GM12878 (cell line): Measurements from ENCODE around the gene PPP6C. TPM values are rescaled to one million over a fixed set of nuclear protein-coding genes. Genes with fewer than 3 reads are reported as not detected.

ENCODE experiments used
- ATAC-seq: fragments of 200-7000 bp; cut with Tn5 transposase; 3 replicates; pipeline ENCODE4 v1.9.1; 2020; ENCODE audit warnings: mild to moderate bottlenecking, moderate library complexity
- BruUV-seq: library from RNA; stranded (reverse); fragments of 400-500 nt; replicated peaks from 2 replicates; lab custom pipeline; 2021; lab: Mats Ljungman, UMichigan
- CTCF ChIA-PET: fragments of 300-600 bp; sonication (Branson Sonifier 250); formaldehyde crosslinking; extraction: SDS; loops from one replicate; lab custom pipeline; 2021; ENCODE audit warnings: inconsistent platforms; lab: Yijun Ruan, JAX
- POLR2A ChIA-PET: fragments of 350-600 bp; formaldehyde crosslinking; extraction: SDS; loops from one replicate; lab custom pipeline; 2021; ENCODE audit warnings: inconsistent platforms; lab: Charles Lee
- RAD21 ChIA-PET: fragments of 300-600 bp; sonication (Branson Sonifier 250); formaldehyde crosslinking; loops from one replicate; lab custom pipeline; 2023; ENCODE audit warnings: antibody characterized with exemption; ENCODE audit not compliant: unreplicated experiment; lab: Charles Lee
- SMC1A ChIA-PET: fragments of 300-600 bp; sonication (Branson Sonifier 250); formaldehyde crosslinking; loops from one replicate; lab custom pipeline; 2023; ENCODE audit not compliant: unreplicated experiment, uncharacterized antibody; lab: Charles Lee
- DNase-seq: peaks from one replicate; pipeline ENCODE4 v3.0.0-alpha.2; 2011; ENCODE audit warnings: low read depth, low spot score
- FAIRE-seq: peaks from 3 replicates; lab custom pipeline; 2011; peaks lifted over from hg19 to GRCh38; lab: Jason Lieb, UNC
- H2AFZ ChIP-seq: 2 replicates; pipeline ENCODE4 v1.6.0; 2011; ENCODE audit warnings: low read depth, low read length, control low read depth; ENCODE audit not compliant: control insufficient read depth
- H3K27ac ChIP-seq: 2 replicates; pipeline ENCODE4 v1.5.1; 2011; ENCODE audit warnings: control low read depth; ENCODE audit not compliant: control insufficient read depth, insufficient read depth
- H3K27me3 ChIP-seq, 2 experiments: replicated peaks in 1 of 2; 2 replicates each; pipeline versions ENCODE4 v1.6.0 to v1.6.1; 2011; ENCODE audit warnings: low read length in 1 of 2; ENCODE audit not compliant: control insufficient read depth in 2 of 2, insufficient read depth in 2 of 2
- H3K36me3 ChIP-seq, 2 experiments: 2 replicates each; pipeline ENCODE4 v1.5.1; 2011; ENCODE audit warnings: low read length in 1 of 2; ENCODE audit not compliant: control insufficient read depth in 2 of 2, insufficient read depth in 2 of 2
- H3K4me1 ChIP-seq: 2 replicates; pipeline ENCODE4 v1.6.1; 2011; ENCODE audit warnings: mild to moderate bottlenecking, low read length, moderate library complexity, mixed read lengths; ENCODE audit not compliant: control insufficient read depth, insufficient read depth
- H3K4me2 ChIP-seq: 2 replicates; pipeline ENCODE4 v1.6.0; 2011; ENCODE audit warnings: control low read depth; ENCODE audit not compliant: control insufficient read depth, insufficient read depth
- H3K4me3 ChIP-seq: fragments of 200-600 bp; sonication (generic); 2 replicates; pipeline ENCODE4 v1.5.1; 2016
- H3K79me2 ChIP-seq: 2 replicates; pipeline ENCODE4 v1.6.0; 2011; ENCODE audit warnings: low read length; ENCODE audit not compliant: control insufficient read depth, insufficient read depth
- H3K9ac ChIP-seq: 2 replicates; pipeline ENCODE4 v1.8.0; 2011; ENCODE audit warnings: low read length, control low read depth, mixed read lengths; ENCODE audit not compliant: control insufficient read depth, insufficient read depth
- H3K9me3 ChIP-seq: replicated peaks from 3 replicates; pipeline ENCODE4 v1.5.1; 2011; ENCODE audit warnings: mild to moderate bottlenecking, low read length; ENCODE audit not compliant: control insufficient read depth, insufficient read depth
- H4K20me1 ChIP-seq: 2 replicates; pipeline ENCODE4 v1.6.0; 2011; ENCODE audit not compliant: control insufficient read depth, insufficient read depth
- POLR2A ChIP-seq: IDR thresholded peaks from 2 replicates; pipeline ENCODE4 v1.6.1; 2011; ENCODE audit warnings: low read depth, mild to moderate bottlenecking, low read length
- POLR2AphosphoS5 ChIP-seq: IDR thresholded peaks from 2 replicates; pipeline ENCODE4 v1.6.1; 2011; ENCODE audit warnings: mild to moderate bottlenecking, low read length, inconsistent platforms
- RB1 ChIP-seq: fragments of 450-650 bp; formaldehyde crosslinking; IDR thresholded peaks from 2 replicates; pipeline ENCODE4 v1.6.1; 2017; ENCODE audit warnings: mild to moderate bottlenecking, borderline replicate concordance
- TCF7 ChIP-seq: IDR thresholded peaks from 2 replicates; pipeline ENCODE4 v1.6.1; 2014; ENCODE audit warnings: antibody characterized with exemption, borderline replicate concordance
- WGBS: methylation state at CpG from one replicate; pipeline ENCODE4 v1.1.6; 2016; ENCODE audit warnings: low lambda C conversion rate; ENCODE audit not compliant: insufficient replicate concordance, insufficient coverage; ENCODE audit errors: missing lambda C conversion rate; 5-methylcytosine and 5-hydroxymethylcytosine counted together
- in situ Hi-C: fragments of 300-500 bp; cut with MboI; formaldehyde crosslinking; loops from 9 replicates; pipeline ENCODE4 v1.14.3; 2018; ENCODE audit warnings: mixed read lengths
- intact Hi-C: fragments of 100-400 bp; cut with micrococcal nuclease; formaldehyde crosslinking; loops from one replicate; pipeline ENCODE4 v1.14.2; 2022; ENCODE audit not compliant: unreplicated experiment
- polyA plus RNA-seq, 11 experiments: library from polyadenylated mRNA; depleted of rRNA in 4 of 11; unstranded in 6 of 11; stranded (reverse) in 5 of 11; fragments of >200 nt; fragmentation: Nextera tagmentation in 4 of 11; fragmentation: Illumina TruSeq in 1 of 11; extraction: Ambion mirVana in 4 of 11; extraction: Trizol in 1 of 11; gene quantifications; 1 replicate in 1 of 11; 2 replicates in 10 of 11; pipeline versions ENCODE4 v1.2.1 to v1.2.3, GENCODE V29; 2011 to 2016; ENCODE audit warnings: inconsistent platforms in 2 of 11, missing spikeins in 2 of 11, low read depth in 1 of 11
- total RNA-seq, 4 experiments: library from RNA; depleted of rRNA in 3 of 4; stranded (reverse); fragments of >200 nt in 3 of 4; fragmentation: Illumina TruSeq in 1 of 4; extraction: Trizol in 1 of 4; gene quantifications; 2 replicates each; pipeline versions ENCODE4 v1.2.1 to v1.2.3, GENCODE V29; 2013 to 2021

PPP6C gene
- total and polyA plus RNA-seq, 10 of the 15 experiments (the other 5 are each of a cell fraction or from before 2014, with no cell fraction given): 26.8 to 45.3 (median 37.1) TPM

DNA sequence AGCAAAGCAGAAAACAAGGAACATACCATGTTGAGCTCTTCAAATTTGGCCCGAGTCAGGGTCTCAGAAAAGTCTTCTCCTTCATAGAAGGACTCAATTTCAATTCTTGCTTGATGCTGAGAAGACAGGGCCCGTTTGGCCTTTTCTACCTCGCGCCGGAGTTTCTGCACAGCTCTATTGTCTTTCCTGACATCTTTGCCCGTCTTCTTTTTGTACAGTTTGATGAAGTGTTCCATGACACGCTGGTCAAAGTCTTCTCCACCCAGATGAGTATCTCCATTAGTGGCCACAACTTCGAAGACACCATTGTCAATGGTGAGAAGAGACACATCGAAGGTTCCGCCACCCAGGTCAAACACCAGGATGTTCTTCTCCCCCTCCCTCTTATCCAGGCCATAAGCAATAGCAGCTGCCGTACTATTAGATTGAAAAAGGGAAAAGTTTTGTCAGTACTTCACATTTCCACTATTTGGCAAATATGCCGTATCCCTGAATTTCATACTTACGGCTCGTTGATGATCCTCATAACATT lies 49.4 kb upstream of the PPP6C start:
- Histone ChIP-seq H3K36me3 (peaks cover 10 to 38% of the 10 kb centered on the region in 2 experiments), H3K79me2 (peaks cover 66% of the 10 kb centered on the region), H3K4me3 (peak overlapping the region; percentile 95), H3K27ac (no peak overlapping the region), H2AFZ (no peak overlapping the region), H3K9ac (peak overlapping the region; percentile 67; the same call in 1 of the 2 replicates), H4K20me1 (0 out of 2 replicates have a peak, but pooled peaks cover 5% of the 10 kb centered on the region), H3K4me1 (peaks cover 6% of the 10 kb centered on the region), H3K9me3 (no peaks in the 10 kb centered on the region), H3K27me3 (no peaks in the 10 kb centered on the region), H3K4me2 (peak overlapping the region; percentile 94)
- in situ Hi-C loops (no loop called here), intact Hi-C loops (no loop called here)
- ATAC-seq: no peak
- ChIA-PET CTCF (no interaction called here), POLR2A (interaction anchor here (1.1 to 1.2 kb wide), 2 partner anchors 38 to 57 kb away, joined by 3 read pairs; partner anchors contain the start of gene RABEPK), RAD21 (no interaction called here), SMC1A (interaction anchor here (1.5 kb wide), 1 partner anchor 17 kb away, joined by 5 read pairs; no protein-coding TSS in a partner anchor)
- BruUV-seq: no TSS peak
- 76% methylated on average over 14 of the region's 14 CpGs for WGBS
- DNase-seq: no peak
- TF ChIP-seq POLR2AphosphoS5 (peak; percentile 42), RB1 (no peak)
- FAIRE-seq: no peak

DNA sequence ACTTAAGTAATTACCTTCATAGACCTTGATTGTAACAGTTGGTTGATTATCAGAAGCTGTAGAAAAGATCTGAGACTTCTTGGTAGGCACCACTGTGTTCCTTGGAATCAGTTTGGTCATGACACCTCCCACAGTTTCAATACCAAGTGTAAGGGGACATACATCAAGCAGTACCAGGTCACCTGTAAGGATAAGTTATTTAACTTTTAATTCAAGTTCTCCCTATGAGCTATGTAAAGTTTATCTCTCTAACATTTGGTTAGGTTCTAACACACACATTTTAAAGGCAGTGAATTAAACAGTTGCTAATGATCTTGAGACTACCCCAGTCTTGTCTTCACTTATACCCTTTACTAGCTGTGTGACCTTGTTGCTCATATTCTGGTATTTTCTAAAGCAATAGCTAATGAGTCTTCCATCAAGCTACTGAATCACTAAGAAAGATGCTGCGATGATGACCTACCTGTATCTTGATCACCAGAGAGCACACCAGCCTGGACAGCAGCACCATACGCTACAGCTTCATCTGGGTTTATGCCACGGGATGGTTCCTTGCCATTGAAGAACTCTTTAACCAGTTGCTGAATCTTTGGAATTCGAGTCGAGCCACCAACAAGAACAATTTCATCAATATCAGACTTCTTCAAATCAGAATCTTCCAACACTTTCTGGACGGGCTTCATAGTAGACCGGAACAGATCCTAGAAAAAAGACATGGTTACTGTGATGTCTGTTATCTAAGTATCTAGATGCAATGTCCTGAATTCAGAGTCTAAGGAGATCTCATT lies 48.7 kb upstream of the PPP6C start:
- Histone ChIP-seq H3K9ac (peak overlapping the region; percentile 67), H3K9me3 (no peaks in the 10 kb centered on the region), H3K4me1 (peaks cover 6% of the 10 kb centered on the region), H3K27me3 (no peaks in the 10 kb centered on the region), H4K20me1 (0 out of 2 replicates have a peak, but pooled peaks cover 5% of the 10 kb centered on the region), H3K27ac (no peak overlapping the region), H3K79me2 (peaks cover 66% of the 10 kb centered on the region), H3K4me2 (peak overlapping the region; percentile 94), H3K36me3 (peaks cover 13 to 38% of the 10 kb centered on the region in 2 experiments), H3K4me3 (peak overlapping the region; percentile 95), H2AFZ (no peak overlapping the region)
- in situ Hi-C loops (no loop called here), intact Hi-C loops (no loop called here)
- WGBS: 65% methylated on average over 7 of the region's 7 CpGs
- DNase-seq (no peak), ATAC-seq (no peak), FAIRE-seq (no peak)
- RAD21 ChIA-PET: interaction anchor here (0.5 to 1.0 kb wide), 3 partner anchors 95 to 416 kb away, joined by 3 to 4 read pairs (median 3); partner anchors contain the start of gene SCAI
- POLR2A ChIA-PET: interaction anchor here (0.5 to 1.5 kb wide), 4 partner anchors 37 to 57 kb away, joined by 3 to 5 read pairs (median 4); partner anchors contain the start of gene RABEPK
- CTCF ChIA-PET: interaction anchor here (0.6 to 1.5 kb wide), 2 partner anchors 121 to 169 kb away, joined by 3 to 5 read pairs; no protein-coding TSS in a partner anchor
- BruUV-seq: no TSS peak
- SMC1A ChIA-PET: interaction anchor here (0.7 to 1.5 kb wide), 3 partner anchors 17 to 134 kb away, joined by 3 to 5 read pairs (median 3); no protein-coding TSS in a partner anchor
- TF ChIP-seq POLR2A: peak; percentile 23; the same call in 1 of the 2 replicates
- no peak for TF ChIP-seq TCF7
